Activated T-helper 1 cell treated with anti-CD3 and anti-CD28 coated beads, Interleukin-12 subunit alpha, Interleukin-12 subunit beta, Interleukin-2, Interleukin-4 antibody, amounts not matched to agents 30 ng/mL and 10 ng/mL and 1 ng/mL, durations not matched to agents 14 hours and 24 hours and 36 hours (primary cell): ENCODE data around the gene MAN1C1. TPM values are rescaled to one million over a fixed set of nuclear protein-coding genes. Genes with fewer than 3 reads are reported as not detected.

Source experiments
- DNase-seq: peaks from one replicate; pipeline ENCODE4 v3.0.0; 2021; ENCODE audit warnings: low spot score
- H3K27ac Mint-ChIP-seq: one replicate; pipeline ENCODE4 v1.8.0; 2021; ENCODE audit warnings: mild to moderate bottlenecking, mixed read lengths
- H3K27me3 Mint-ChIP-seq: one replicate; pipeline ENCODE4 v1.8.0; 2022; ENCODE audit warnings: mild to moderate bottlenecking, moderate library complexity, mixed read lengths; ENCODE audit not compliant: insufficient read depth
- H3K36me3 Mint-ChIP-seq: one replicate; pipeline ENCODE4 v1.8.0; 2021; ENCODE audit warnings: low read depth, mixed read lengths
- H3K4me1 Mint-ChIP-seq: one replicate; pipeline ENCODE4 v1.8.0; 2021; ENCODE audit warnings: low read depth, mixed read lengths
- H3K4me3 Mint-ChIP-seq: one replicate; pipeline ENCODE4 v1.8.0; 2021; ENCODE audit warnings: mild to moderate bottlenecking, moderate library complexity, mixed read lengths
- H3K9me3 Mint-ChIP-seq: one replicate; pipeline ENCODE4 v1.8.0; 2021; ENCODE audit warnings: mixed read lengths
- intact Hi-C: fragments of 100-400 bp; cut with micrococcal nuclease; formaldehyde crosslinking; loops from one replicate; pipeline ENCODE4 v1.15.1; 2024
- total RNA-seq: library from RNA; stranded (reverse); gene quantifications from 2 replicates; pipeline ENCODE4 v1.2.3, GENCODE V29; 2022

Gene MAN1C1
- total RNA-seq, 1 donor from 2014 or later: 0.83 TPM

DNA sequence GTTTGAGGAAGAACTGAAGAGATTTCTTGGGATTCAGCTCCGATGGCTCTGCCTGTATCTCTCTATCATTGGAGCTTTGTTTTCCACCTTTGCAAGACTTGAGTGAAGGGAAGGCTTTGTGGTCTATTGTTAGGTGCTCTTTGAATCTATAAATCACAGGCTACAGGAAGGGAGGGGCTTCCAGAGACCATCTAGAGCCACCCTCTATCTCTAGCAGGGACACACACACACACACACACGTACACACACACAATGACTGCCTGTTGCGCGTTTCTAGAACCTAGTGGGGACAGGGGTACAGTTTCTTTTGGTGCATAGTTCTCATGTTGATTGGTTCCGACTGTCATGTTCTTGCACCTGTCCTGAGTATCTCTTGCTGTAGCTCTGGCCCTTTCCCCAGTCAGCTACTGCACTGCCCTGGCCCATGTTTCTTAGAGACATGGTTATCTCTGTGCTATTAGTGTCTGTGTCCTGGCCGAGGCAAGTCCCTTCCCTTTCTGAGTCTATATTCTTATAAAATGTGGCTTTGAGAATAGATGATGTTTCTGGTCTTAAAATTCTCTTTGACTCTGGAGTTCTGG, 60.7 kb downstream of the MAN1C1 start:
- no peak for DNase-seq
- Mint-ChIP-seq H3K27ac (peak overlapping the region; percentile 16), H3K36me3 (peaks cover 3% of the 10 kb centered on the region), H3K9me3 (peaks cover 4% of the 10 kb centered on the region), H3K27me3 (peaks cover 82% of the 10 kb centered on the region), H3K4me1 (peaks cover 54% of the 10 kb centered on the region), H3K4me3 (peak overlapping the region; percentile 47)
- intact Hi-C loops: loop anchor here (2.0 to 5.0 kb wide), 3 partner anchors 16 to 750 kb away; no protein-coding TSS in a partner anchor

DNA sequence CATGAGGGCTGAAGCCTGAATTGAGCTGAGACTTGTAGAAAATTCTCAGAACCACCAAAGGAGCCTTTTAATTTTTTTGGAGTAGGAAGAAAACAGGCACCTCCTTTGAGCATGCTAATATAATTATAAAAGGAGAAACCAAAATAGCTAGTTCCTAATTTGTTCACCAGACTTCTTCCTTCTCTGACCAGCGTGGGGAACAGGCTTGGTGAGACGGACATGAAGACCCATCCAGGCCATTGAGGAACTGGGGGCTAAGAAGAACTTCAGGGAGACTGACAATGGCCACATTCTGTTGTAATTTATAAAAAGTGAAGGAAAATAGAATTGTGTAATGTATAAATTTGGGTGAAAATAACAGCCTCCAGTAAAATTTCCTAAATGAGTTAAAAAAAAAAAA, 62.6 kb downstream of the MAN1C1 start:
- H3K27ac Mint-ChIP-seq: no peak overlapping the region
- H3K4me1 Mint-ChIP-seq: peaks cover 36% of the 10 kb centered on the region
- intact Hi-C loops: loop anchor here (5.0 kb wide), 2 partner anchors 118 to 752 kb away; no protein-coding TSS in a partner anchor
- no peak for DNase-seq
- H3K4me3 Mint-ChIP-seq: no peak overlapping the region
- H3K27me3 Mint-ChIP-seq: peaks cover 80% of the 10 kb centered on the region
- H3K9me3 Mint-ChIP-seq: no peaks in the 10 kb centered on the region
- no peaks in the 10 kb centered on the region for H3K36me3 Mint-ChIP-seq

DNA sequence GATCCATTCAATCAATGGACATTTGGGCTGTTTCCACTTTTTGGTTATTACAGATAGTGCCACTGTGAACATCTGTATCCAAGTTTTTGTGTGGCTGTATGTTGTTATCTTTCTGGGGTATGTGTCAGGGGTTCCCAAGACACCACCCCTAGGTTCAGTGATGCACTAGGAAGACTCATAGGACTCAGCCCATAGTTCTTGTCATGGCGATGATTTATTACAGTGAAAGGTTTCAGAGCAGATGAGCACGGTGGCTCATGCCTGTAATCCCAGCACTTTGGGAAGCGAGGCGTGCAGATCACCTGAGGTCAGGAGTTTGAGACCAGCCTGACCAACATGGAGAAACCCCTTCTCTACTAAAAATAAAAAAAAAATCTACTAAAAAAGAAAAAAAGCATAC, 64.1 kb downstream of the MAN1C1 start:
- no peak overlapping the region for H3K4me3 Mint-ChIP-seq
- no peak for DNase-seq
- intact Hi-C loops: no loop called here
- peaks cover 84% of the 10 kb centered on the region for H3K27me3 Mint-ChIP-seq
- H3K9me3 Mint-ChIP-seq: no peaks in the 10 kb centered on the region
- no peak overlapping the region for H3K27ac Mint-ChIP-seq
- peaks cover 21% of the 10 kb centered on the region for H3K4me1 Mint-ChIP-seq
- no peaks in the 10 kb centered on the region for H3K36me3 Mint-ChIP-seq

DNA sequence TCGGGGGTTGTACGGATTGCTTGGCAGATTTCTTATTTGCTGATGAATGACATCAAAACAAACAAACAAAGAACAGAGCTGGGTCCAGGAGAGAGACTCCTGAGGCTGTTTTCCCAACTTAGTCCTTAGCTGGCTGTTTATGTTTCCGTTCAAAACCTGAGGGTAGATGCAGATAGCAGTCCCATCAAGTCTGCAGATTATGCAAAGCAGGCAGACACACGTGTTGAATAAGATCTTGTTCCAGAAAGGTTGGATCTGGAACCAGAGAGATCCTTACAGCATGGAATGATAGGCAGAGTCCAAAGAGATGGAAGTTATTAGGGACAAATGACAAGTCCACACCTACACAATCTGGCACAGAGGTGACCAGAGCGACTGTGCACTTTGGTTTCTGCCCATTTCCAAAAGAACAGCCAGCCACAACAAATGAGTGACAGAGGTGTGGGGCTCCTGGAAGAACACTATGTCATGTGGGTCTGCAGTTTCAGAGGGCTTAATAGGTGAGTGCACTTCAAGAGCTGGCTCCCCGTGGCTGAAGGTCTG, 65.5 kb downstream of the MAN1C1 start:
- H3K27me3 Mint-ChIP-seq: peaks cover 87% of the 10 kb centered on the region
- H3K4me1 Mint-ChIP-seq: peaks cover 7% of the 10 kb centered on the region
- no peaks in the 10 kb centered on the region for H3K36me3 Mint-ChIP-seq
- H3K4me3 Mint-ChIP-seq: no peak overlapping the region
- H3K27ac Mint-ChIP-seq: no peak overlapping the region
- H3K9me3 Mint-ChIP-seq: no peaks in the 10 kb centered on the region
- intact Hi-C loops: no loop called here
- DNase-seq: no peak

DNA sequence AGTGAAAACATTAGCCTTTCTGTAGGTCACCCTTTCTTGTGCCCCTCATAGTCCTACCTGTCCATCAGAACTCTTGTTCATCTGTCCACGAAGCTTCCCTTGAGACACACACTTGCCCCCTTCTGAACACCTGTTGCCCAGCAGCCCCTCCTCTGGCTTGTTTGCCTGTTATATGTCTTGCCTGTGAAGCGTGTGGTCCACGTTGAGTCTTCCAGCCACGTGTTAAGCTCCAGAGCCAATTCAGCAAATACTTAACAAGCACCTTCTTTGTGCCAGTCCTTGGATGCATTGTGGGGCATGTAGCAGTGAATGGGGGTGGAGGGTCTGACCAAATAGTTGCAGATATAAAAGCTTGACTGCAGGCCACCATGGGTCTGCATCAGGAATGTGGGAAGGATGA, 66.6 kb downstream of the MAN1C1 start:
- Mint-ChIP-seq H3K27me3 (peaks cover 85% of the 10 kb centered on the region), H3K9me3 (no peaks in the 10 kb centered on the region), H3K4me1 (no peaks in the 10 kb centered on the region), H3K4me3 (no peak overlapping the region), H3K27ac (no peak overlapping the region), H3K36me3 (no peaks in the 10 kb centered on the region)
- intact Hi-C loops: no loop called here
- no peak for DNase-seq

DNA sequence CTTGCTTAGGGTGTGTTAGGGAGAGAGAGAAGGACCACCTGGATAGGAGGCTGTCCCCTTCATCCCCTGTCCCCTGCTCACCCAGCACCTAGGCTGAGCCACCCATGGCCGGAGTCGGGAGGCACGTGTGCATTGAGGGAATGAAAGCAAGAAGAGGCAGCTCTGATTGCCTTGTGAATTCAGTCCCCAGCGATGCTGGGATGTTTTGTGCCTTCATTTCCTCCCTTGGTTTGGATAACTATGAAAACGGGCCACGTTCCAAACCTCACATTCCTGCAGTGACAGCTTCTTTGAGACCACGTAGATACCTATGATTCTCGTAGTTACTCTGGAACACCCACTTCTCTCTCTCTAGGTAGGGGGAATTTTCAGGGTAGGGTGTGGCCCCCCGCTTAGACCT, 67.1 kb downstream of the MAN1C1 start:
- H3K27ac Mint-ChIP-seq: no peak overlapping the region
- DNase-seq: no peak
- peaks cover 85% of the 10 kb centered on the region for H3K27me3 Mint-ChIP-seq
- intact Hi-C loops: no loop called here
- no peaks in the 10 kb centered on the region for H3K4me1 Mint-ChIP-seq
- no peak overlapping the region for H3K4me3 Mint-ChIP-seq
- no peaks in the 10 kb centered on the region for H3K9me3 Mint-ChIP-seq
- H3K36me3 Mint-ChIP-seq: no peaks in the 10 kb centered on the region

DNA sequence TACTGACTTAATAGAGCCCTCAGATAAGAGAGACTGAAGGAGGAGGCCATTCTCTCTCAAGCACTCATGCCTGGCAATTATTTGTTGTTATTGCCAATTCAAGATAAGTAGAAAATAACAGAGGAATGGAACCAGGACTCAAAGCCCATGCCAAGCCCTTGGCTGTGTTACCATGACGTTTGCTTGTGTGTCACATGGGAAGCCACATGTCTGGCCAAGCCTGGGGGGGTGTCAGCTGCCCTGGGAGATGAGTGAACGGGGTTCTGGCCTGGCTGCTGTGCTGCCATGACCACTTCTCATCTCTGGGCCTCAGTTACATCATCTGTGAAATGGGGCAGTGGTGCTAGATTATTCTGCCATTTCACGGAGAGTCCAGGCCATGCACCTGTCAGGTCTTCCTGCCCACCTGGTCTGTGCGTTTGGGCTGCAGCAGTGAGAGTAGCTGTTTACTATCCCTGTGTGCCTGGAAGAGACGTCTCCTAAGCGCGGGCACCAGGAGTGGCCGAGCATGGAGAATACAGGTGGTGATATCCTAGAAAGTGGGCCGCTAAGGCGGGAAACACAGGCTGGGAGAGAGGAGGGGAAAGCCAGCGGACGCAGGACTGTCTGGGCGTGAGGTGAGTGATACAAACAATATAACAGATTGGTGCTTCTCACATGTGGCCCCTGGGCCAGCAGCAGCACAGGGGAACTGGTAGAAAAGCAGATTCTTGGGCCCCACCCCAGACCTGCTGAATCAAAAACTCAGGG, 67.8 kb downstream of the MAN1C1 start:
- Mint-ChIP-seq H3K4me1 (no peaks in the 10 kb centered on the region), H3K27ac (no peak overlapping the region), H3K36me3 (no peaks in the 10 kb centered on the region), H3K9me3 (no peaks in the 10 kb centered on the region), H3K4me3 (no peak overlapping the region), H3K27me3 (peaks cover 85% of the 10 kb centered on the region)
- intact Hi-C loops: no loop called here
- DNase-seq: no peak

DNA sequence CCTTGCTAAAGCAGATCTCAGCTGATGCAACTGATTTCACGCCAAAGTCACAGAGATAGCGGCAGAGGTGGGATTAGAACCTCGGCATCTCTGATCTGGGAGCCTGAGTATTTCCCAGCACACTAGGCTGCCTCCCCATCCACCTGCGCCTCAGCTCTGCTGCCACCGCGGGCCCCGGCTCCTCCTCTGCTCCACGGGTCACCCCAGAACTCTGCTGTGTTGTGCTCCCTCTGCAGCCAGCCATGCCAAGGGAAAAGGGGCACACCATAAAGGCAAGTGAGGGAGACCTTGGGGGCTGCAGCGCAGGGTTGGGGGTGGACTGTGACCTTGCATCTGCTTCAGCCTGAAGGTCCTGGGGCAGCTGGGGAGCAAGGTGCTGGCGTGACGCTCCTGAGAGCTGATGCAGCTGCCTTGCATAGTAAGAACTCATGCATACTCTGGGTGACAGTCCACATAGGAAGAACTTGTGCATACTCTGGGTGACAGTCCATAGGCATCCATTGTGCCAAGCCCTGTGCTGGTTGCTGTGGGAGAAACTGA, 68.7 kb downstream of the MAN1C1 start:
- DNase-seq: no peak
- no peaks in the 10 kb centered on the region for H3K9me3 Mint-ChIP-seq
- intact Hi-C loops: no loop called here
- H3K27me3 Mint-ChIP-seq: peaks cover 82% of the 10 kb centered on the region
- no peak overlapping the region for H3K4me3 Mint-ChIP-seq
- no peaks in the 10 kb centered on the region for H3K4me1 Mint-ChIP-seq
- no peaks in the 10 kb centered on the region for H3K36me3 Mint-ChIP-seq
- no peak overlapping the region for H3K27ac Mint-ChIP-seq

DNA sequence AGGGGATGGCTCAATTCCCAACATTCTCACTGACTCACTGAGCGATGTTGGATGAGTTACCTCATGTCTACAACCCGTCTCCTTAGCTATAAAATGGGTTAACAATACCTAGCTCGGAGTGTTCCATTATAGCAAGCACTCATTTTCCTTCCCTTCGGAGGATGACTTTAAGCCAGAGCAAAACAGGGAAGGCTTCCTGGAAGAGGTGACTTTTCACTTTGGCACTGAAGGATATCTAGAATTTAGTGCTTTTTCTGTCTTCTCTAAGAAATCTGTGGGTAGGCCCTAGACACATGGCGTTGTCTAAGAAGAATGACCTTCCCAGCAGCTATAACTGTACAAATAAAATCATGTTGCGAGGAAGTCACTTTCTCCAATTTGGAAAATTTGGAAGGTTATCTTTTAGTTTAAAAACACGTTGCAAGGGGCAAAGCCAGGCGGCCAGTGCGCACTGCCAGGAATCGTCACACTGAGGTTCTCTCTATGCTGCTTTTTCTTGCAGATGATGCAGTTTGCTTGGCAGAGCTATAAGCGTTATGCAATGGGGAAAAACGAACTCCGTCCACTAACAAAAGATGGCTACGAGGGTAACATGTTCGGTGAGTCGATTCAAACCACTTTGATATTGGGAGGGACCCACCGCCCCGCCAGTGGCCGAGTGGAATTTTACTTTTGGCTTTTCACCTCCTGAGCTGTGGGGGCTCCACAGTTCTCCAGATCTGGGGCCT, 69.5 kb downstream of the MAN1C1 start:
- Mint-ChIP-seq H3K4me3 (no peak overlapping the region), H3K4me1 (no peaks in the 10 kb centered on the region), H3K27ac (no peak overlapping the region), H3K36me3 (no peaks in the 10 kb centered on the region), H3K27me3 (peaks cover 83% of the 10 kb centered on the region), H3K9me3 (no peaks in the 10 kb centered on the region)
- DNase-seq: no peak
- intact Hi-C loops: no loop called here

DNA sequence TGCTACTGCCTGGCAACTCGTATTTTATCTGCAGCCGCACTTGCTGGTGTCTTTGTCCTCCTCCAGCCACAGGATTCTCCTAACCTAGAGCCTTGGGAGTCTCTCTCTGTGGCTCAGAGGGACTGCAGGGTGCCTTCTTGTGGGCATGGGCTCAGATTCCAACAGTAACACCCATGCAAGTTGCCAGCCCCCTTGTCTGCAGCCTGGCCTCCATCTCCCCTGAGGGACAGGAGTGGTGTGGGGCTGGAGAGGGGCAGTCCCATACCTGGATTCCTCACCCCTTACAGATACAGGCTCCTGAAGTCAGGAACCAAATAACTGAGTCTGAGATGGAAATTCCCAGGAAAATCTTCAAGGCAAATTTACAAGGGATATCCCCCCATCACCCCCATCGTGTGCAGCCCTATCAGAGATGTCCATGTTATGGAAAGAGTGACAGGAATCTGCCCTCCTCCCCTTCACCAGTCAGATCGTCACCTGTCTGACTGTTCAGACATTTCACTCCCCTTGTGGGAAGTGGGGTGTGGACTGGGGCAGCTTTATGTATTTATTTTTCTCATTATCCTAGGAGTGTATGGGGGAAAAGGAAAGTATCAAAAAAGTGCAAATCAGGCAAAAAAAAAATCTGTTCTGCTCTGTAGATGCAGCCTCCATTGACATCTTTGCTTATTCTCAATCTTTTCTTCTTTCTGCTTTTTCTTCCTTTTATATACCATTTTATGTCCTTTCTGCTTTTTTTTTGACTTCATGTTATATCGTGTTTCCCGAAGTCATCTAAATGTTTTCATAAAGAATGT, 70.8 kb downstream of the MAN1C1 start:
- no peaks in the 10 kb centered on the region for H3K36me3 Mint-ChIP-seq
- DNase-seq: no peak
- H3K4me3 Mint-ChIP-seq: no peak overlapping the region
- no peaks in the 10 kb centered on the region for H3K4me1 Mint-ChIP-seq
- peaks cover 79% of the 10 kb centered on the region for H3K27me3 Mint-ChIP-seq
- H3K27ac Mint-ChIP-seq: no peak overlapping the region
- intact Hi-C loops: no loop called here
- no peaks in the 10 kb centered on the region for H3K9me3 Mint-ChIP-seq

DNA sequence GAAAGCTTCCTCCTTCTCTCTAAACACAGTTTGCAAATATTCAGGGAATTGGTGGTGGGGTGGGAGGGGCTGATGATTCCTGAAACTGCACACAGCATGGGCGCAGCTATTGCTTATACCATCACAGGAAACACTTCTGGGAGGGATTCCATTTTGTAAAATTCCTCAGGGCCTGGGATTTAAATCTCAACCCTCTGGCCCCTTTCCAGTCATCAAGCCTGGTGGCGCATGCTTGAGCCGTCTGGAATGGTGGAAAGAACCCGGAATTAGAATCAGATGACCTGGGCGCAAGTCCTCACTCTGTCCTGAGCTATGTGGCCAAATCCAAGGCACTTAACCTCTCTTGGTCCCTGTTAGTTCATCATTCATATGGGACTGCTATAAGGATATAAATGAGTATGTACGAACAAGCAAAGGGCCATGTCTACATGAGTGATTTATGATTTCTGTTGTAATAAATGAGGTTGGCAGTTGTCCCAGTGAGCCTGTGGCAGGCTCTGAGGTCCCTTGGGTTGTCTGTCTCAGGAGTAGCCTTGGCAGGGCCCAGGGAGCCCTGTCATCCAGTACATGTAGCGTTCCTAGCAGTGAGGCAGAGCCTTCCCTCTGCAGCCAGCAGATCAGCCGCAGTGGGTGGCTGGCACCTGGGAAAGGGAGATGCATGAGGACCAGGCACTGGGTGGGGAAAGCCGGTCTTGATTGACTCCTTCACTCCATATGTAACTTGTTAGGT, 72.0 kb downstream of the MAN1C1 start:
- no peaks in the 10 kb centered on the region for H3K36me3 Mint-ChIP-seq
- intact Hi-C loops: no loop called here
- DNase-seq: no peak
- H3K9me3 Mint-ChIP-seq: no peaks in the 10 kb centered on the region
- H3K4me3 Mint-ChIP-seq: no peak overlapping the region
- H3K27me3 Mint-ChIP-seq: peaks cover 73% of the 10 kb centered on the region
- H3K27ac Mint-ChIP-seq: no peak overlapping the region
- H3K4me1 Mint-ChIP-seq: no peaks in the 10 kb centered on the region
